MCF 10A (cell line): ENCODE measurements around the gene ZNF165. TPM values are rescaled to one million over a fixed set of nuclear protein-coding genes. Genes with fewer than 3 reads are reported as not detected.
"Not testable (repeated sequence)": the region's sequence is repeated elsewhere in the genome, so short reads cannot be mapped to it uniquely, and the experiment has no call there.

Experiments
- BruUV-seq: library from RNA; stranded (reverse); fragments of 400-500 nt; replicated peaks from 2 replicates; lab custom pipeline; 2021; lab: Mats Ljungman, UMichigan
- CTCF ChIA-PET: fragments of 300-600 bp; sonication (Branson Sonifier 250); formaldehyde crosslinking; extraction: SDS; loops from one replicate; lab custom pipeline; 2021; ENCODE audit warnings: antibody characterized with exemption, inconsistent platforms; lab: Yijun Ruan, JAX
- POLR2A ChIA-PET: fragments of 300-600, 350-650 bp; sonication (Branson Sonifier 250); formaldehyde crosslinking; extraction: SDS; loops from one replicate; lab custom pipeline; 2020; ENCODE audit warnings: antibody characterized with exemption, inconsistent platforms; lab: Yijun Ruan, JAX
- DNase-seq: peaks from one replicate; pipeline ENCODE4 v3.0.0-alpha.2; 2018; ENCODE audit not compliant: unreplicated experiment
- H3K27ac Mint-ChIP-seq: one replicate; pipeline ENCODE4 v1.8.0; 2022; ENCODE audit warnings: mild to moderate bottlenecking, low read depth, mixed read lengths; ENCODE audit not compliant: unreplicated experiment
- H3K27me3 Mint-ChIP-seq: one replicate; pipeline ENCODE4 v1.8.0; 2022; ENCODE audit warnings: mixed read lengths; ENCODE audit not compliant: insufficient read depth, unreplicated experiment
- H3K36me3 Mint-ChIP-seq: one replicate; pipeline ENCODE4 v1.8.0; 2022; ENCODE audit warnings: mild to moderate bottlenecking, moderate library complexity, mixed read lengths; ENCODE audit not compliant: insufficient read depth, unreplicated experiment
- H3K4me1 Mint-ChIP-seq: one replicate; pipeline ENCODE4 v1.8.0; 2022; ENCODE audit warnings: mixed read lengths; ENCODE audit not compliant: insufficient read depth, unreplicated experiment
- H3K4me3 Mint-ChIP-seq: one replicate; pipeline ENCODE4 v1.8.0; 2022; ENCODE audit warnings: mild to moderate bottlenecking, moderate library complexity, mixed read lengths; ENCODE audit not compliant: unreplicated experiment
- H3K9me3 Mint-ChIP-seq: one replicate; pipeline ENCODE4 v1.8.0; 2022; ENCODE audit warnings: mixed read lengths; ENCODE audit not compliant: unreplicated experiment
- CTCF ChIP-seq: fragments of 200-600 bp; IDR thresholded peaks from one replicate; pipeline ENCODE4 v1.8.0; 2022; ENCODE audit warnings: antibody characterized with exemption, mild to moderate bottlenecking; ENCODE audit not compliant: unreplicated experiment
- intact Hi-C: fragments of 100-400 bp; cut with micrococcal nuclease; formaldehyde crosslinking; loops from 2 replicates; pipeline ENCODE4 v1.14.1; 2022
- total RNA-seq: library from RNA; stranded (reverse); gene quantifications from 2 replicates; pipeline ENCODE4 v1.2.3, GENCODE V29; 2022

The ZNF165 gene
- total RNA-seq, 1 experiment from 2014 or later: 7.1 TPM

DNA sequence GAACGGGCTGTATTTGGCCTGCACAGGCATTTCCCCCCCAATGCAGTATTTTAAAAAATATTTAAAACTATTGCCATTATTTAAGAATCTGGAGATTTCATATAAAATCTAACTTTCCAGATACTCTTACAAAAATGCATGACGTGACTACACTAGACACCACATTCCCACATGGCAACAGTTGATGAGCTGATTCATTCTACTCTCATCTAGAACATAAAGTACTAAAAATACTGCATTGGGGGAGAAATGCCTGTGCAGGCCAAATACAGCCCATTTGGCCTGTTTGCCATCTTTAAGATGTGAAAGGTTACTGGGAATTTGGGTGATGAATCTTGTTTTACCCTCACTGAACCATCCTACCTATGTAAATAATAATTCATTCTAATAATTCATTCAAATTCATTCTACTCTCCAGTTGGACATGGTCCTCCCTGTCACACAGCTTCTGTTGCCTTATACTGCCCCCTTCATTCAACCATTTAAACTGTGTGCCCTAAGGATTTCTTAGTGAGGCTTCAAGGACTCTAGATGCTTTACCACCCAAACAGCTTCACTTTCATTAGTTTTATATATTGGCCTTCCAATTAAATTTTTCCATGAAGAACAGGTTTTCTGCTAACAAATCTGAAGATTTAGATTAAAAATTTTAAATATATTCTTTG lies 37.1 kb downstream of the ZNF165 start:
- Mint-ChIP-seq H3K9me3 (no peaks in the 10 kb centered on the region), H3K27ac (peak overlapping the region; percentile 50), H3K27me3 (no peaks in the 10 kb centered on the region), H3K4me1 (no peaks in the 10 kb centered on the region), H3K4me3 (no peak overlapping the region), H3K36me3 (peaks cover 31% of the 10 kb centered on the region)
- TF ChIP-seq CTCF: no peak
- no peak for DNase-seq
- POLR2A ChIA-PET: interaction anchor here (0.7 to 1.2 kb wide), 4 partner anchors 12 to 282 kb away, joined by 3 to 4 read pairs (median 3); no protein-coding TSS in a partner anchor
- CTCF ChIA-PET: interaction anchor here (1.2 to 1.7 kb wide), 2 partner anchors 10 to 15 kb away, joined by 5 to 6 read pairs; no protein-coding TSS in a partner anchor
- intact Hi-C loops: no loop called here
- no TSS peak for BruUV-seq

DNA sequence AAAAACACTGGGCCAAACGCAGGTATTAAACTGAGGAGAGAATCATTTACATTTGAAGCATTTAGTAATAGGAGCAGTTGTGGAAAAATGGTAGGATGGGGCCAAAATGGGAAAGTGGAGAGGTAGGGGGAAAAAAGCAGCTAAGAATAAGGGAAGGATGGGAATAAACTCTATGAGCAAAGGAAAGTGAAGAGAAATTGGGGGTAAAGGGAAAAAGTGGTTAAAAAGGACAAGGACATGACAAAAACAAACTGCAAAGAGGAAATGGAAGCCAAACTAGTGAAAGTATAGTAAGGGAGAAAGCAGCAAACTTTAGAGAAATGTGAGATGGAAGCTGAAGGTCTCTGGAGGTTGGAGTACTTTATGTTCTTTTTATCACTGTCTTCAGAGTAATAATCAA lies 37.8 kb downstream of the ZNF165 start:
- POLR2A ChIA-PET: interaction anchor here (0.7 to 1.2 kb wide), 3 partner anchors 149 to 281 kb away, joined by 3 to 4 read pairs (median 3); no protein-coding TSS in a partner anchor

DNA sequence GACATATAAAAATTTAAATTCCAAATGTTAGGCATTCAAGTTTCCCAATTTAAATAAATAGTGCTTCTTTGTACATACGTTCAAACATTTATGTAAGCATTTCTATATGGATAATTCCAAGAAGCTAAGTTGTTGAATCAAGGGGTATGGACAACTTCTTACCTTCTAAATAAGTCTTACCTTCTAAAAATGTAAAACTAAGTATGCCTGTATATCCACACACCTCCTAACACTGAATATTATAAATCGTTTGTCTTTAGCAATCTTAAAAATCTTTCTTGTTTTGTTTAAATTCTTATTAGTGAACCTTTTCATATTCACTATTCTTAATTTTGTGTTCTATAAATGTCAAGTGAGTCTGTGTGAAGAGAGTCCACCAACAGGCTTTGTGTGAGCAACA lies 41.5 kb downstream of the ZNF165 start:
- intact Hi-C loops: no loop called here
- TF ChIP-seq CTCF: no peak

More for the DNA sequence above, 37.8 kb downstream of the ZNF165 start:
- Mint-ChIP-seq H3K9me3 (no peaks in the 10 kb centered on the region), H3K27me3 (no peaks in the 10 kb centered on the region), H3K27ac (peak overlapping the region; percentile 50), H3K4me3 (no peak overlapping the region), H3K36me3 (peaks cover 33% of the 10 kb centered on the region), H3K4me1 (peaks cover 2% of the 10 kb centered on the region)
- CTCF ChIA-PET: no interaction called here
- intact Hi-C loops: no loop called here
- no peak for DNase-seq
- TF ChIP-seq CTCF: no peak
- BruUV-seq: no TSS peak

GRCh38 chr6:28122283-28122682 lies 41.9 kb downstream of the ZNF165 start:
- H3K4me3 Mint-ChIP-seq, intact Hi-C loops, H3K9me3 Mint-ChIP-seq, H3K27ac Mint-ChIP-seq, DNase-seq, H3K27me3 Mint-ChIP-seq: not testable (repeated sequence)
- POLR2A ChIA-PET: interaction anchor here (2.0 to 8.1 kb wide), 3 partner anchors 11 to 17 kb away, joined by 7 to 112 read pairs (median 23); partner anchors contain the start of gene ZKSCAN8
- Mint-ChIP-seq H3K36me3 (peaks cover 41% of the 10 kb centered on the region), H3K4me1 (peaks cover 35% of the 10 kb centered on the region)
- TSS peak; percentile 10 for BruUV-seq
- CTCF ChIA-PET: interaction anchor here (1.6 kb wide), 1 partner anchor 233 kb away, joined by 10 read pairs; no protein-coding TSS in a partner anchor

More for the DNA sequence above, 41.5 kb downstream of the ZNF165 start:
- no TSS peak for BruUV-seq
- ChIA-PET CTCF (no interaction called here), POLR2A (interaction anchor here (2.0 kb wide), 1 partner anchor 10 kb away, joined by 7 read pairs; no protein-coding TSS in a partner anchor)
- Mint-ChIP-seq H3K4me1 (peaks cover 31% of the 10 kb centered on the region), H3K27me3 (no peaks in the 10 kb centered on the region), H3K36me3 (peaks cover 37% of the 10 kb centered on the region), H3K4me3 (no peak overlapping the region), H3K27ac (no peak overlapping the region), H3K9me3 (no peaks in the 10 kb centered on the region)
- DNase-seq: no peak
